Measurements from ENCODE around the gene LRRC18.

LRRC18 gene

DNA sequence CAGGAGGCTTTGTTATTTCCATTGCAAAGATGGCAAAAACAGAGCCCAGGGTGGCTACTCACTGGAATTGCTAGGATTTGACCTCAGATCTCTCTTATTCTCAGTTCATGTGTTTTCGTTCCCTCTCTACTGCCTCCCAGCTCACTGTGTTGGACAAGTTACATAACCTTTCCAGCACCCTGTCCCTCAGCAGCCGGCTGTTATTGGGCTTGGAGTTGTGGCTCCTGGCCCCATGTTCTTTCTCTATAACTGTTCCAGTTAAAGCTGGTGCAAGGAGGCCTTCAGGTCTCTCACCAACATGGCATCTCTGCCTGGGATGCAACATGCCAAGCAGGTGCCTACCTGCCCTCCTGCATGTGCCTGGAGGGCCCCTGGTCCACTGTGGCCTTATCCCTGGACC, 56.8 kb downstream of the LRRC18 start:
- no peak for DNase-seq (ENCODE audit: extremely low read depth, low read depth)
- TF ChIP-seq, protein P1, sequence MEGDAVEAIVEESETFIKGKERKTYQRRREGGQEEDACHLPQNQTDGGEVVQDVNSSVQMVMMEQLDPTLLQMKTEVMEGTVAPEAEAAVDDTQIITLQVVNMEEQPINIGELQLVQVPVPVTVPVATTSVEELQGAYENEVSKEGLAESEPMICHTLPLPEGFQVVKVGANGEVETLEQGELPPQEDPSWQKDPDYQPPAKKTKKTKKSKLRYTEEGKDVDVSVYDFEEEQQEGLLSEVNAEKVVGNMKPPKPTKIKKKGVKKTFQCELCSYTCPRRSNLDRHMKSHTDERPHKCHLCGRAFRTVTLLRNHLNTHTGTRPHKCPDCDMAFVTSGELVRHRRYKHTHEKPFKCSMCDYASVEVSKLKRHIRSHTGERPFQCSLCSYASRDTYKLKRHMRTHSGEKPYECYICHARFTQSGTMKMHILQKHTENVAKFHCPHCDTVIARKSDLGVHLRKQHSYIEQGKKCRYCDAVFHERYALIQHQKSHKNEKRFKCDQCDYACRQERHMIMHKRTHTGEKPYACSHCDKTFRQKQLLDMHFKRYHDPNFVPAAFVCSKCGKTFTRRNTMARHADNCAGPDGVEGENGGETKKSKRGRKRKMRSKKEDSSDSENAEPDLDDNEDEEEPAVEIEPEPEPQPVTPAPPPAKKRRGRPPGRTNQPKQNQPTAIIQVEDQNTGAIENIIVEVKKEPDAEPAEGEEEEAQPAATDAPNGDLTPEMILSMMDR (IDR thresholded peaks at IDR 0.05; ENCODE audit: low read depth, low read length): no peak

DNA sequence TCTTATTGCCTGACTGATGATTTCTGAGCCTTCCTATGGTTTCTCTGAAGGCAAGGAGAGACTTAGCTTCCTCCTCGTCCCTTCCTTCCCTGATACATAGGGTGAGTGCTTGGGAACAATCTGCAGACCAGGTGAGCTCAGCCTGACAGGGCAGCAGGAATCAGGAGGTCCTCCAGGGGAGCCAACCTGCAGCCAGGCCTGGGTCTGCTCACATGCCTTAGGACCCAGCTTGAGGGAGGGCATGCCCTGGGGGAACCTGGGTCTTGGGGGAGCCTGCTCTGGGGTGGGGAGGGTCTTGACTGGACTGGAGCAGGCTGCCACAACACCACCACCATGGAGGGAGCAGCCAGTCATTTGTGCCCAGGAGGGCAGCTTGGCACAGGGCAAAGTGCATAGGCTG, 57.7 kb downstream of the LRRC18 start:
- TF ChIP-seq, protein P1 (IDR thresholded peaks at IDR 0.05; ENCODE audit: low read depth, low read length): no peak
- DNase-seq (ENCODE audit: extremely low read depth, low read depth): no peak

DNA sequence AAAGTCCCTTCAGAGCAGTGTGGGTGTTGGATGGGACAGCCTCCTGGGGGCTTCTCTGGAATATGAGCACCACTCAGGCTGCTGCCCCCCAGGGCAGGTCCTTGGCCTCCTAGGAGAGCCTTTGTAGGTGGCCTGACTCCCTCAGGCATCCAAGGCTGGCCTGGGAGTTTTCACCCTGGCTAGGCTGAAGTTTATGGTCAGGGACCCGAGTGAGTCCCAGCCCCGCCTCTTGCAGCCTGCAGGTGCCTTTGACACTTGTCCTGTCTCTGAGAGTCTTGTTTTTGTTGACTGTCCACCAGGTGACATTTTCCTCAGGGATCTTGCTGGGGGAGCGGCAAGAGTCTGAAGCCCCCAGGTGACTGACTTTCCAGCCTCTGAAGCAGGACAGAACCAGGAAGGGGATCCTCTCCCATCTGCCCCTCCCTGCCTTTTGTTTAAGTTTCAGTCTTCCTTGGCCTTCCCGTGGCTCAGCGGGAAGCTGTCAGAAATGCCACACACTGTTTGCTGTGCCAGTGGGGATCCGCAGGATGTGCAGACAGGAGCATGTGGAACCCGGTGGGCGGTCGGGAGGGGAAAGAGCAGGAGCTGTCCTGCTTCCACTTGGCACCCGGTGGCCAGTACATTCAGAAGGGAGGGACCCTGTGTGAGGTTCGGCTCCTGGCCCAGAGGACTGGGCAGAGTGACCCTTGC, 59.5 kb downstream of the LRRC18 start:
- no peak for DNase-seq (ENCODE audit: extremely low read depth, low read depth)
- TF ChIP-seq, protein P1 (IDR thresholded peaks at IDR 0.05; ENCODE audit: low read depth, low read length): no peak

DNA sequence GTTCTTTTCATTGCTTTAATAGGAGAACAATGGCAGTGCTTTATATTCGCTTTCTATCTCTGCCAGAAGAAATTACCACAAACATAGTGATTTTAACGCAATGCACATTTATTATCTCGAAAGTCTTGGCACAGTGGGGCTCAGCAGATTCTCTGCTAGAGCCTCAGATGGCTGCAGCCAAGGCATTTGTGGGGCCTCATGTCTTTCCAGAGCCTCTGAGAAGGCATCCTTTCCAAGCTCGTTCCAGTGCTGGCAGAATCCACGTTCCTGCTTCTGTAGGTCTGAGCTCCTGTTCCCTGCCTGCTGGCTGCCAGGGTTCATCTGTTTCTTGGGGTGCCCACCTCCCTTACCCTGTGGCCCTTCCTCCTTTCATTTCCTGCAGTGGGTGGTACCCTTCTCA, 60.2 kb downstream of the LRRC18 start:
- TF ChIP-seq, protein P1 (IDR thresholded peaks at IDR 0.05; ENCODE audit: low read depth, low read length): no peak
- DNase-seq (ENCODE audit: extremely low read depth, low read depth): no peak

DNA sequence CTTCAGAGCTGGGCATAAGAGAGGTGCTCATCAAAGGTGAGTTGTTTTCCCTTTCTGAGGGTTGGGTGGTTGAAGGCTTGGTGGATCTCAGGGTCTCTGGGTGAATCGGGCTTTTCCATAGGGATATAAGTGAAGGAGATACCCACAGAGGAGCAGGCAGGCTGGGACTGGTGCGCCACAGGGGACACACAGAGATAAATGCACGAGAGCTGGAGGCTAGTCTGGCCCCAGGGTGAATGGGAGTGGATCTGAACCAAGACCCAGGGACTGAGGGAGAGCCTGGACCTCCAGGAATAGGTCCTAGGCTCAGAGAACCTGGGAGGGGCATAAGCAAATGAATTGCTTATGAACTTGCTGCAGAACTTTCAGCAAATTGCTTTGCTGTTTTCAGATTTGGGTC, 61.5 kb downstream of the LRRC18 start:
- no peak for DNase-seq (ENCODE audit: extremely low read depth, low read depth)
- TF ChIP-seq, protein P1 (IDR thresholded peaks at IDR 0.05; ENCODE audit: low read depth, low read length): no peak

DNA sequence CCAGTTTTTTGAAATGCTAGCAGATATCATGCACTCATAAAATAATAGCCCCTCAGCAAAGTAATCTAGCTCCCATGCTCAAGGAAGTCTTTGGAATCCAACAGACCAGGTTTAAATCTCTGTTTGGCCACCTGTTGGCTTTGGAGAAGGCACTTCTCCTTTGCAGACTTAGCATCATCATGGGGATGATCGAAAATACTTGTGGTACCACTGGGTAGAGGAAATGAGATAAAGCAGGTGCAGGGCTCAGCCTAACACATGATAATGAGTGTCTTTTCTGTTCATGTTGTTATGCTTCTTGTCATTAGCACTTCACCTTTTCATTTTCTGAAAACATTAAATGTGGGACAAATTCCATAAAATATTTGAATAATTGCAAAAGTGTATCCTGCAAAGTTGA, 67.4 kb downstream of the LRRC18 start:
- DNase-seq (ENCODE audit: extremely low read depth, low read depth): no peak
- TF ChIP-seq, protein P1 (IDR thresholded peaks at IDR 0.05; ENCODE audit: low read depth, low read length): no peak
